Esophagus (tissue), 2 donors: ENCODE data around the gene SPRR4. TPM values are rescaled to one million over a fixed set of nuclear protein-coding genes. Genes with fewer than 3 reads are reported as not detected.
"Not testable (repeated sequence)": the region's sequence is repeated elsewhere in the genome, so short reads cannot be mapped to it uniquely, and the experiment has no call there.

Source experiments
- H3K27ac ChIP-seq, 2 donors: one replicate each; pipeline ENCODE4 v1.5.1; 2013; ENCODE audit warnings: low read depth in 2 of 2, mild to moderate bottlenecking in 2 of 2, inconsistent platforms in 1 of 2, low read length in 1 of 2, moderate library complexity in 1 of 2
- H3K27me3 ChIP-seq, 2 donors: one replicate each; pipeline ENCODE4 v1.6.1; 2013; ENCODE audit warnings: low read length in 2 of 2, control low read depth in 1 of 2, mild to moderate bottlenecking in 1 of 2; ENCODE audit not compliant: insufficient read depth in 2 of 2, control insufficient read depth in 1 of 2
- H3K36me3 ChIP-seq, 2 donors: one replicate each; pipeline ENCODE4 v1.6.1; 2013; ENCODE audit warnings: low read length in 1 of 2; ENCODE audit not compliant: control insufficient read depth in 2 of 2, insufficient read depth in 2 of 2
- H3K4me1 ChIP-seq, 2 donors: one replicate each; pipeline ENCODE4 v1.6.1; 2013; ENCODE audit warnings: low read length in 1 of 2; ENCODE audit not compliant: control insufficient read depth in 2 of 2, insufficient read depth in 2 of 2
- H3K4me3 ChIP-seq, 2 donors: one replicate each; pipeline ENCODE4 v1.5.1; 2013; ENCODE audit warnings: low read length in 2 of 2, mild to moderate bottlenecking in 2 of 2, low read depth in 1 of 2, moderate library complexity in 1 of 2
- H3K9me3 ChIP-seq, 2 donors: one replicate each; pipeline ENCODE4 v1.6.1; 2013; ENCODE audit warnings: mild to moderate bottlenecking in 2 of 2, low read depth in 1 of 2, low read length in 1 of 2, moderate library complexity in 1 of 2; ENCODE audit not compliant: control insufficient read depth in 2 of 2, insufficient read depth in 1 of 2
- WGBS, 2 donors: extraction: QIAGEN DNeasy Blood & Tissue Kit; methylation state at CpG; one replicate each; pipeline ENCODE4 v1.1.7; 2013; 5-methylcytosine and 5-hydroxymethylcytosine counted together
- polyA plus RNA-seq, 2 donors: library from polyadenylated mRNA; stranded (reverse); fragments of 200-250 nt; gene quantifications; one replicate each; pipeline ENCODE4 v1.2.3, GENCODE V29; 2013
- donor health status: healthy with polysubstance abuse.
- donor health status: Bipolar disorder and iron deficiency.

SPRR4 gene
- polyA plus RNA-seq, 2 donors = 0.48 TPM; not detected in 1

DNA sequence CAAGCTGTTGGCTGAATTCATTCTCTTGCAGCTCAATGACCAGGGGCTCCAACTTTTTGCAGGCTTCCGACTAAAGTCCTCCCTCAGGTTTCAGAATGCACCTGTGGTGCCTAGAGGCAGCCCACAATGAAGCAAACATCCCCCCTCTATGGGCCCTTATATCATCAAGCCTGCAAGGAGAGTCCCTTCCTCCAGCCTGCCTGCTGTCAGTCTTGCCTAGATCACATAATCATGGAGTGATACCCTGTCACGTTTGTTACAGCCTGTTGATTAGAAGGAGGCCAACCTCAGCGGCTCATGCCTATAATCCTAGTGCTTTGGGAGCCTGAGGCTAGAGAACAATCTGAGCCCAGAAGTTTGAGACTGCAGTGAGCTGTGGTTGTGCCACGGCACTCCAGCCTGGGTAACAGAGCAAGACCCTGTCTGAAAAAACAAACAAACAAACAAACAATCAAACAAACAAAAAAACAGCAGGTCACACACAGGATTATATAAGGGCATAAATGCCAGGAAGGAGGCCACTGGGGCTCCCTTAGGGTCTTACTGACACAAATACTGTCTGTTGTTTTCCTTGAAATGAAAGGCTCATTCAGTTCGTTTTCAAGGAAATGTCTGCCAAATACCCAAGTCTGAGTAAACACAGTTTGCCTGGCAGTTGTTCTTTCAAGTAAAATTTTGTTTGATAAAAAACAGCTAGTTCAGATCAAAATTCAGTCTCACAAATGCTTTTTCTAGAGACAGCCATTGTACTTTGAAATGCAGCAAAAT is 26.4 kb downstream of the SPRR4 start:
- H3K4me1 ChIP-seq = peaks cover 4 to 5% of the 10 kb centered on the region in 2 donors
- peak overlapping the region in 1 of 2 donors; percentile 40 for H3K27ac ChIP-seq
- H3K36me3 ChIP-seq = no peaks in the 10 kb centered on the region
- no peaks in the 10 kb centered on the region for H3K27me3 ChIP-seq
- H3K9me3 ChIP-seq = no peaks in the 10 kb centered on the region
- H3K4me3 ChIP-seq = no peak overlapping the region
- WGBS, 2 donors = 21 to 23% methylated on average over 5 of the region's 5 CpGs

- peak overlapping the region; percentile 29 to 71 for H3K27ac ChIP-seq
- H3K36me3 ChIP-seq = no peaks in the 10 kb centered on the region
- H3K4me3 ChIP-seq = no peak overlapping the region
- WGBS, 2 donors = 41 to 52% methylated on average over 7 of the region's 7 CpGs
- H3K9me3 ChIP-seq = no peaks in the 10 kb centered on the region
- H3K4me1 ChIP-seq = peaks cover 3 to 4% of the 10 kb centered on the region in 2 donors
- no peaks in the 10 kb centered on the region for H3K27me3 ChIP-seq
Measured at GRCh38 chr1:152997901-152998300, 27.5 kb downstream of the SPRR4 start.

DNA sequence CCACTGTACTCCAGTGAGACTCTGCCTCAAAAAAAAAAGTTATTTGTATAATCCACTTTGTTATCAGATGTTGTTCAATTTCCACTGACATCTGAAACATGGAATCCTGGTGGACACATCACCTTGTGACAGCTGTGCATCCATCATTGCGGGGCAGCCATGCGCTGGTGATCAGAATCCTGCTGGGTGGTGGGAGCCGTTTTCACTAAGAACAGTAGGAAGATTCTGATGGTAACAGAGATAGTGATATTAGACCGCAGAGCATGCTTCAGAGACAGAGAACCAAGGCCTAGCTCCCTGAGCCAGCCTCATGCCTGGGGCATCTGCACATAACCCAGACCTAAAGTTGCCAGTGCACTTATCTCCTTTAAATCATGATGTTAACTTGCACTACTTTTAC is 28.0 kb downstream of the SPRR4 start:
- WGBS, 2 donors = 75 to 81% methylated on average over 4 of the region's 4 CpGs
- Histone ChIP-seq H3K9me3 (no peaks in the 10 kb centered on the region), H3K4me3 (no peak overlapping the region), H3K27ac (peak overlapping the region; percentile 50 to 84), H3K27me3 (no peaks in the 10 kb centered on the region), H3K36me3 (no peaks in the 10 kb centered on the region), H3K4me1 (peaks cover 0 to 2% of the 10 kb centered on the region in 2 donors)

- no peaks in the 10 kb centered on the region for H3K36me3 ChIP-seq
- peak overlapping the region; percentile 84 to 97 for H3K27ac ChIP-seq
- 44 to 55% methylated on average over 6 of the region's 6 CpGs for WGBS, 2 donors
- peak overlapping the region in 1 of 2 donors; percentile 1 for H3K4me3 ChIP-seq
- peaks cover 0 to 2% of the 10 kb centered on the region in 2 donors for H3K4me1 ChIP-seq
- H3K27me3 ChIP-seq = no peaks in the 10 kb centered on the region
- no peaks in the 10 kb centered on the region for H3K9me3 ChIP-seq
Measured at GRCh38 chr1:152999818-153000217, 29.4 kb downstream of the SPRR4 start.

DNA sequence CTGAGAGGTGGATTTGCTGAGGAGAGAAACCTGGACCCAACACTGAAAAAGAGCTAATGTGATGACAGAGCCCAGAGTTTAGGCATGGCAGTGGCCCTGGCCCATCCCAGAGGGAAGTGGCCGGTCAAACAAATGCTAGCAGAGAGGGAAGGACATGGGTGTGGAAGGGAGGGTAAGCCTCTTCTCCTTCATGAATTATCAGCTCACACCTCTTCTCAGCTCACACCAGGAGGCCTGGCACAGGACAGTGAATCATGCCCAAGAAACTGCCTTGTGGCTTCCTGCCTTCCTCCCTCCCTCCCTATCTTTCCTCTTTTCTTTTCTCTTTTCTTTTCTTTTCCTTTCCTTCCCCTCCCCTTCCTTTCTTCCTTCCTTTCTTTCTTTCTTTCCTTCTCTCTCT is 29.8 kb downstream of the SPRR4 start:
- no peaks in the 10 kb centered on the region for H3K9me3 ChIP-seq
- peak overlapping the region in 1 of 2 donors; percentile 1 for H3K4me3 ChIP-seq
- WGBS, 2 donors = 50 to 68% methylated on average over 1 of the region's 1 CpG
- H3K4me1 ChIP-seq = peaks cover 0 to 2% of the 10 kb centered on the region in 2 donors
- H3K27ac ChIP-seq = peak overlapping the region; percentile 84 to 97
- no peaks in the 10 kb centered on the region for H3K36me3 ChIP-seq
- H3K27me3 ChIP-seq = no peaks in the 10 kb centered on the region

DNA sequence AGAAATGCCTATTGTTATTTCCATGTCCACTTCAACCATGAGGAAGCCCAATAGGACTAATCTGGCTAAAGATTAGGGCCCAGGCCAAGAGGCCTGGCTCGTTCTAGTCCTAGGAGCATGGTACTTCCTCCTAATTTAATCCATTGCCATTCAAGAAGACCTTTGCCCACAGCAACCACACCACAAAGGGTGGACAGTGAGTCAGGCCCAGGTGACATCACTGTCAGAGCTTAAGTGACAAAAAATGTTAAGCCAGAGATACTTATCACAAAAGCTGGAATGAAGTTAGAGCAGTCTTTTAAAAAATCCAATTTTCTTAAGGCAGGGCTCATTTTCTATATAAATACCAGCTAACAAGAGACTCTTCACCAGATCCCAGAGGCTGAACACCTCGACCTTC is 30.9 kb downstream of the SPRR4 start, which contains the start of gene SPRR3:
SPRR3 (plus strand) TSS at position 368 of the 400 bp plus-strand sequence. CDS start 1,272 bp downstream, outside the sequence.
- no peaks in the 10 kb centered on the region for H3K36me3 ChIP-seq
- peaks cover 0 to 2% of the 10 kb centered on the region in 2 donors for H3K4me1 ChIP-seq
- 54% methylated on average over 2 of the region's 2 CpGs for WGBS, 2 donors
- H3K9me3 ChIP-seq = no peaks in the 10 kb centered on the region
- H3K27ac ChIP-seq = peak within 1 kb of the TSS; percentile 95 to 97
- H3K27me3 ChIP-seq = no peaks in the 10 kb centered on the region
- H3K4me3 ChIP-seq = peak within 1 kb of the TSS; percentile 36 to 59

- H3K4me3 ChIP-seq, H3K9me3 ChIP-seq, H3K4me1 ChIP-seq, H3K27me3 ChIP-seq, H3K36me3 ChIP-seq, H3K27ac ChIP-seq: not testable (repeated sequence)
- WGBS, 2 donors = 85 to 88% methylated on average over 8 of the region's 8 CpGs
Measured at GRCh38 chr1:153011235-153011758, 40.8 kb downstream of the SPRR4 start.

GRCh38 chr1:153021829-153022228 is 51.4 kb downstream of the SPRR4 start:
- H3K4me3 ChIP-seq, H3K27ac ChIP-seq, H3K4me1 ChIP-seq, H3K9me3 ChIP-seq, H3K36me3 ChIP-seq, H3K27me3 ChIP-seq: not testable (repeated sequence)
- 31 to 43% methylated on average over 2 of the region's 2 CpGs for WGBS, 2 donors
